Measurements from ENCODE around the gene CD4.

The CD4 gene

DNA sequence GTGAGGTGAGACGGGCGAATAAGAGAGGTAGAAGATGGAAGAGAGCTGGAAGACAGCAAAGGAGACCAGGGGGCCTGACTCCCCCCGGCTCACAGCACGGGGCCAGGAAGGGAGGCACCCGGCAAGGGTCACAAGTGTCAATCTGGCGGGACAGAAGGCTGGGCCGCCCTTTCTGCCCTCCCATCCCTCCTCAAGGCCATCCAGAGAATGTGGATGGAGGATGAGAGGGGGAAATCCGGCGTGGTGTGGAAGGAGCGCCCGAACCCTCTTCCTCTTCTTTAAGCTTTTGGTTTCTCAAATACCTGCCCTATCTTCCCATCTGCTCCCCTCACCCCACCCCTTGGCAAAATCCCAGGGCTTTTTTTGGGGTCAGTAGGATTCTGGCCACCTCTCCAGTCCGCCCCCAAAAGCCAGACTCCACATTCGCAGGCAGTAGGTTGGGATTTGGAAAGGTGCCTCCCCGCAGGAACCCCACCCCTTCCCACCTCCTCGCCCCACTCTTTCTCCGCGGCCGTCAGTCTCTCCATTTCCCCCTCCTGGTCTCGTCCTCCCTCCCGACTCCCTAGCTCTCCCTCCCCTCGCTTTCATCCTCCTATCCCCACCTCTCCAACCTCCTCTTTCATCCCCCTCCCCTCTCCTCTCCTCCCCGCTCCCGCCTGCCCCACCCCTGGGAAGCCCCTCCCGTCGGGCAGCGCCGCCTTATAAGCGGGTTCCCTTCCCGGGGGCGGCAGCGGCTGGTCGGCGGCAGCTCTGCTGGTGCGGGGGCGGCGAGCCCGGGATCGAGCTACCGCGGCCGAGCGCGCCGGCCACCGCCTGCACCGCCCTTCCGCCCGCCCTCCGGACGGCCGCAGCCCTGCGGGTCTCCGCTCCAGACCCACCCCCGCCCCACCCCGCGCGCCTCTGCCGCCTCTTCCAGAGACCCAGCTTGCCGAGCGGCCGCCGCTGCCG, 23.4 kb upstream of the CD4 start, which contains the start of gene PTMS:
Gene PTMS (plus strand): TSS at position 730 of the 948 bp plus-strand sequence. CDS start 343 bp downstream, outside the sequence.
- DNase-seq (ENCODE audit: low read depth) = no peak

DNA sequence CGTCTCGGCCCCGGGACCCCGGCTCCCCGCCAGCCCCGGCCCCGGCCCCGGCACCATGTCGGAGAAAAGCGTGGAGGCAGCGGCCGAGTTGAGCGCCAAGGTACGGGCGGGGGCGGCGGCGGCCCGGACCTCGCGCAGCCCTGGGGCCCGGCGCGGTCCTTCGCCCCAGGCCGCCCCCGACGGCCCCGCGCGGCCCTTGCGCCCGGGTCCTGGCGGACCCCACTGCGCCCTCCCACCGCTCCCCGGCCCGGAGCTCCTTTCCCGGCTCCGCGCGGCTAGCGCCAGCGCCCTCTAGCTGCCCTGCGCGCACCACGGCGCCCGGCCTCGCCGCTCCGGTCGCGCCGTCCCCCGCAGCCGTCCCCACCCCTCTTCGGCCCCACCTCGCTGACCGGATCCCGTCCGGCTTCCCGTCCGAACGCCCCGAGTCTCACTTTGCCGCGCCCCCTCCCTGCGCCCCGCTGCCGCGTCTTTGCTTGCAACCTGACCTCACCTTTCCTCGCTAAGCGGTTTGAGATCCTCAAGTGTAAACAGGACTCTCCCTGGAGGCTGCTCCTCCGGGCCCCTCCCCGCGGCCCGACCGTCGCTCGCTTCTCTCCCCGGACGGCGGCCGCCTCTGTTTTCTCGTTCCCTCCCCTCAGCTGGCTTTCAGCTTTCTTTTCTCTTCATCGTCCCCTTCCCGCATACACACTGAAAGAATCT, 22.5 kb upstream of the CD4 start:
- peak; percentile 52 for DNase-seq (ENCODE audit: low read depth)

- no peak for DNase-seq (ENCODE audit: low read depth)
These were observed 21.7 kb upstream of the CD4 start for GRCh38 chr12:6767353-6768319.

DNA sequence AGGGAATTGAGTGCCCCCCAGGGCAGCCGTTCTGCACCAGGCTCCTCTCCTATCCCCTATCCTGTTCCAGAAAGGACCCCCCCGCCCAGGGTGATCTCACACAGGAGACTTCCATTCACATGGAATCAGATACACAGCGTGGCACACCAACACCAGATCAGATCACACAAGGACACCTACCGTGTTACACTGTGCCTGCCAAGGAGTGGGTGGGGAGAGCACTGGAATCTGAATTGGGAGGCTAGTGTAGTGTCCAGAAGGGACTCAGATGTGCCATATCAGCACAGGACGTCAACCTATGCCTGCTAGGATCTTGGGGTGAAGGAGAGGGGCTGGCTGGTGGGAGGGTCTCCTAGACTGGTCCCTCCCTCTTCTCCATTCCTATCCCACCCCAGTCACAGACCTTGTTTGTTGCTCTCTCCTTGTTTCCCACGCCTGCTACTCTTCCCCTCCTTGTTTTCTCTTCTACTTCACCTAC, 20.9 kb upstream of the CD4 start:
- no peak for DNase-seq (ENCODE audit: low read depth)

DNA sequence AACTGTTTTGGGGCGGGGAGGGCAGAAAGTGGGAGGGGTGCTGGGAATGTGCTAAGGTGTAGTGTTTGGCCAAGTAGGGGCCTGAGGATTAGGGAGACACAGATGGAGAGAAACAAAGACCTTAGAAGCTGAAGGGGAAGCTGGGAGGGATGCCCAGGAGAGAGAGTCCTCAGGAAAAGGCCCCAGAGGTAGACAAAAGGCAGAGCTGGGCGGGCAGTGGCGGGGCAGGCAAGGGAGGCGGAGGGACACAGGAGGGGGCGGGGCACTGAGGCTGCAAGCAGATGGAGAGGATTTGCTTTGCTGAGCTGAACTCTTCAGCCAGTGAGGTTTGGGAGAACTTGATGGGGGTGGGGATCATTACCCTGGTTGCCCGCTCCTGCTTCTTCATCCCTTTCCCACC, 20.3 kb upstream of the CD4 start:
- DNase-seq (ENCODE audit: low read depth) = no peak

DNA sequence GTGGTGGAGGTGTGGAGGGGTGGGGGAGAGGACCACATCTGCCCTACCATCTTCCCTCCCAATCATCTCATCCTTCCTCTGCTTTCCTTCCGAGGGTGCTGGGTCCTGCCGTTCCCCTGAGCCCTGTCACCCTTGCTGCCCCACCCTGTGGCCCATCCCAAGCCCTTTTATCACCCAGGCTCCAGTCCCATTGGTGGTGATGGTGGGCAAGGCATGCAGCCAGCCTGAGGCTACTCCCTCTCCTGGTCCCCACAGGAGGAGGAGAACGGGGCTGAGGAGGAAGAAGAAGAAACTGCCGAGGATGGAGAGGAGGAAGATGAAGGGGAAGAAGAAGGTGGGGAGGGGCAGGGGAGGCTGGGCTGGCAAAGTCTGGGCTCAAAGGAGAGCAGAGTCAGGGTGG, 19.7 kb upstream of the CD4 start:
- DNase-seq (ENCODE audit: low read depth) = no peak

DNA sequence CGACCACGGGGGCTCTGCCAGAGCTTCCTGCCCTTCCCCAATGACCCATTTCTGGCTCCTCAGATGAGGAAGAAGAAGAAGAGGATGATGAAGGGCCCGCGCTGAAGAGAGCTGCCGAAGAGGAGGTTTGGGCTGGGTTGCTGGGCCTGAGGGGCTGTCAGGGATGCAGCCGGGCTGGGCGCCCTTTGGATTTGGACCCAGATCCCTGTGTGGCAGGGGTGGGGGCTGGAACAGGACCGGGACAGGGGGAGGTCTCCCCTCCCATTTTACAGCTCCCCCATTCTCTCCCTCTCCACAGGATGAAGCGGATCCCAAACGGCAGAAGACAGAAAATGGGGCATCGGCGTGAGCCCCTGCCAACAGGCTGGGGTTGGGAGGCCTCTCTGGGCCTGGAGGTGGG, 19.2 kb upstream of the CD4 start:
- no peak for DNase-seq (ENCODE audit: low read depth)

- DNase-seq (ENCODE audit: low read depth) = no peak
These were observed 18.7 kb upstream of the CD4 start for GRCh38 chr12:6770600-6770999.

GRCh38 chr12:6771091-6771495, 18.2 kb upstream of the CD4 start:
- DNase-seq (ENCODE audit: low read depth) = no peak

DNA sequence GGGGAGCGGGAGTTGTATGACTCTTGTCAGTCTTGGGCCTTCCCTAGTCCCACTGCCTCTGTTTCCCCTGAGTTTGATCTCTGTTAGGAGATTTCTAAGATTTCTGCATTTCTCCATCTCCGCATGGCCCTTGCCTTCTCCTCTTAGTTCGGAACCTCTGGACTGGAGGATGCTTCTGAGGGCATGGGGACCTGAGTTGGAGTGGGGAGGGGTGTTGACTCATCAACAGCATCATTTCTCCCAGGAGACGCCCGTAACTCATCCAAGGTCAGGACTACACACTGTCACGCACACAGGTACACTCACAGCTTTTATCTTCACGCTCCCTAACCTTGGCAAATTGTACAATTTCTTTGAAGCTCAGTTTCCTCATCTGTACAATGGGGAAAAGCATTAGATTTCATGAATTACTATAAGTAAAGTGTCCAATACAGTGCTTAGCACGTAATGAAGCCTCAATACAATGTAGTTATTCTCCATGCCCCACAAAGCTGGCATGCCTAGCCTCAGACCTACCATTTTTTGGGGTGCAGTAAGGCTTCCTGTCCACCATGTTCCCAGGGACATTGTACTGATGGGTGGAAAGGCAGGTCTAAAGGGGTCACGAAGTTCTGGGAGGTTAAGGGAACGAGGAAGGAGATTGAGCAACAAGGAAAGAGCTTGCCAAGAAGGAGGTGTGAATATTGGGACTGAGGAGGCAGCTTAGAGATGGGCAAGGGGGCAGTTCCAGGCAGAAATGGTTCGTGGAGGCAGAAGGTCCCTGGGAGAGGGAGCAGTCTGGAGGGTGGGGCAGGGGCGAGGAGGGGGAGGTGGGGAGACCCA, 17.6 kb upstream of the CD4 start:
- no peak for DNase-seq (ENCODE audit: low read depth)

DNA sequence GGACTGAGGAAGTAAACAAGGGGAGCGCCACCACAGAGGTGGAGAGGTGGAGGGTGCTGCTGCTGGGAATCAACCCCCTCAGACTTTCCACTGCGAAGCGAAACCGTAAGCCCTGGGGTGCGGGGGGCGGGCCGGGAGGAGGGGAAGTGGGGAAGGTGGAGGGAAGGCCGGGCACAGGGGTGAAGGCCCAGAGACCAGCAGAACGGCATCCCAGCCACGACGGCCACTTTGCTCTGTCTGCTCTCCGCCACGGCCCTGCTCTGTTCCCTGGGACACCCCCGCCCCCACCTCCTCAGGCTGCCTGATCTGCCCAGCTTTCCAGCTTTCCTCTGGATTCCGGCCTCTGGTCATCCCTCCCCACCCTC, 17.0 kb upstream of the CD4 start, which contains the start of gene LAG3:
Gene LAG3 (plus strand): TSS at position 190 of the 365 bp plus-strand sequence. CDS start 333 bp downstream, outside the sequence.
- DNase-seq (ENCODE audit: low read depth) = peak; percentile 64

GRCh38 chr12:6772726-6773589, 16.4 kb upstream of the CD4 start:
- no peak for DNase-seq (ENCODE audit: low read depth)

- DNase-seq (ENCODE audit: low read depth) = peak; percentile 65
These were observed 15.6 kb upstream of the CD4 start for GRCh38 chr12:6773590-6774351.

DNA sequence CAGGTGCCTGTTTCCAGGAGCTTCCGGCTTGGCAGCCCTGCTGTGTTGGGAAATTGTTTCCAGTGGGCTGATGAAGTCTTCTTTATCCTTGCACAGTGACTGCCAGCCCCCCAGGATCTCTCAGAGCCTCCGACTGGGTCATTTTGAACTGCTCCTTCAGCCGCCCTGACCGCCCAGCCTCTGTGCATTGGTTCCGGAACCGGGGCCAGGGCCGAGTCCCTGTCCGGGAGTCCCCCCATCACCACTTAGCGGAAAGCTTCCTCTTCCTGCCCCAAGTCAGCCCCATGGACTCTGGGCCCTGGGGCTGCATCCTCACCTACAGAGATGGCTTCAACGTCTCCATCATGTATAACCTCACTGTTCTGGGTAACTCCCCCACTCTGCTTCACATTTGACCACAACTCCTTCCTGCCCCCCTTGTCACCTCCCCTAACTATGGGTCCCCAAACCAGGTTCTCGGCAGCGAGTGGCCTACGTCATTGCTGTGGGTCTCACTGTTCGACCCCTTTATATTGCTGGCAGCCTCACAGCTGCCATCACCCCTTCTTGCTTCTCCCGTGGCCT, 14.7 kb upstream of the CD4 start:
- DNase-seq (ENCODE audit: low read depth) = no peak

GRCh38 chr12:6775185-6776174, 13.8 kb upstream of the CD4 start:
- DNase-seq (ENCODE audit: low read depth) = no peak

GRCh38 chr12:6777386-6777785, 11.9 kb upstream of the CD4 start:
- DNase-seq (ENCODE audit: low read depth) = no peak

DNA sequence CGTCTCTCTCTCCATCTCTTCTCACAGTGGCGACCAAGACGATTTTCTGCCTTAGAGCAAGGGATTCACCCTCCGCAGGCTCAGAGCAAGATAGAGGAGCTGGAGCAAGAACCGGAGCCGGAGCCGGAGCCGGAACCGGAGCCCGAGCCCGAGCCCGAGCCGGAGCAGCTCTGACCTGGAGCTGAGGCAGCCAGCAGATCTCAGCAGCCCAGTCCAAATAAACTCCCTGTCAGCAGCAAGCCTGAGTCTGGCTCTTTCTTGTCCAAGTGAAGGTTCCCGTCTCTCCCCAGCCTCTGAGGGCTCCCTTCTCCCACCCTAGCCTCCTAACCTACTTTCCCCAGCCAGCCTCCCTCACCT, 11.1 kb upstream of the CD4 start:
- DNase-seq (ENCODE audit: low read depth) = no peak

Data from activated T-cell treated with anti-CD3 and anti-CD28 coated beads for 48 hours (primary cell).